ENCODE data around the gene SLC6A12.
"Not testable (repeated sequence)": the region's sequence is repeated elsewhere in the genome, so short reads cannot be mapped to it uniquely, and the experiment has no call there.

The SLC6A12 gene

GRCh38 chr12:247271-247670 is 33.3 kb upstream of the SLC6A12 start:
- Histone ChIP-seq H3K36me3 (ENCODE audit: insufficient read depth, low read length) (no peaks in the 10 kb centered on the region), H3K27me3 (ENCODE audit: control insufficient read depth in 1 of 2, insufficient read depth in 2 of 2, low read length in 2 of 2) (no peaks in the 10 kb centered on the region)

GRCh38 chr12:243381-243780 is 29.4 kb upstream of the SLC6A12 start:
- no peaks in the 10 kb centered on the region for H3K4me1 ChIP-seq (ENCODE audit: insufficient read depth, low read length)
- no peak overlapping the region for H3K4me3 ChIP-seq (ENCODE audit: low read depth in 1 of 2, low read length in 2 of 2)
- H3K27me3 ChIP-seq (ENCODE audit: control insufficient read depth in 1 of 2, insufficient read depth in 2 of 2, low read length in 2 of 2) = no peaks in the 10 kb centered on the region
- H3K27ac ChIP-seq (ENCODE audit: low read depth, low read length) = no peak overlapping the region
- peaks cover 5% of the 10 kb centered on the region for H3K9me3 ChIP-seq (ENCODE audit: low read length)
- no peak overlapping the region for H3K9ac ChIP-seq (ENCODE audit: low read length)
- H3K36me3 ChIP-seq (ENCODE audit: insufficient read depth, low read length) = no peaks in the 10 kb centered on the region

More at GRCh38 chr12:247271-247670, 33.3 kb upstream of the SLC6A12 start:
- Histone ChIP-seq H3K9me3 (ENCODE audit: low read length) (peaks cover 5% of the 10 kb centered on the region), H3K4me3 (ENCODE audit: low read depth in 1 of 2, low read length in 2 of 2) (no peak overlapping the region), H3K9ac (ENCODE audit: low read length) (no peak overlapping the region), H3K27ac (ENCODE audit: low read depth, low read length) (no peak overlapping the region), H3K4me1 (ENCODE audit: insufficient read depth, low read length) (no peaks in the 10 kb centered on the region)

GRCh38 chr12:242496-242895 is 28.5 kb upstream of the SLC6A12 start:
- Histone ChIP-seq H3K9ac (ENCODE audit: low read length) (no peak overlapping the region), H3K4me3 (ENCODE audit: low read depth in 1 of 2, low read length in 2 of 2) (no peak overlapping the region), H3K9me3 (ENCODE audit: low read length) (peaks cover 5% of the 10 kb centered on the region), H3K27me3 (ENCODE audit: control insufficient read depth in 1 of 2, insufficient read depth in 2 of 2, low read length in 2 of 2) (no peaks in the 10 kb centered on the region), H3K27ac (ENCODE audit: low read depth, low read length) (no peak overlapping the region), H3K4me1 (ENCODE audit: insufficient read depth, low read length) (no peaks in the 10 kb centered on the region), H3K36me3 (ENCODE audit: insufficient read depth, low read length) (no peaks in the 10 kb centered on the region)

- no peaks in the 10 kb centered on the region for H3K27me3 ChIP-seq (ENCODE audit: control insufficient read depth in 1 of 2, insufficient read depth in 2 of 2, low read length in 2 of 2)
- no peaks in the 10 kb centered on the region for H3K4me1 ChIP-seq (ENCODE audit: insufficient read depth, low read length)
- no peaks in the 10 kb centered on the region for H3K9me3 ChIP-seq (ENCODE audit: low read length)
- no peaks in the 10 kb centered on the region for H3K36me3 ChIP-seq (ENCODE audit: insufficient read depth, low read length)
- H3K9ac ChIP-seq (ENCODE audit: low read length) = no peak overlapping the region
- H3K27ac ChIP-seq (ENCODE audit: low read depth, low read length) = no peak overlapping the region
- no peak overlapping the region for H3K4me3 ChIP-seq (ENCODE audit: low read depth in 1 of 2, low read length in 2 of 2)
These were observed 27.3 kb upstream of the SLC6A12 start for GRCh38 chr12:241266-241665.

- no peaks in the 10 kb centered on the region for H3K9me3 ChIP-seq (ENCODE audit: low read length)
- H3K27ac ChIP-seq (ENCODE audit: low read depth, low read length) = no peak overlapping the region
- H3K4me1 ChIP-seq (ENCODE audit: insufficient read depth, low read length) = no peaks in the 10 kb centered on the region
- H3K9ac ChIP-seq (ENCODE audit: low read length) = no peak overlapping the region
- H3K36me3 ChIP-seq (ENCODE audit: insufficient read depth, low read length) = no peaks in the 10 kb centered on the region
- no peak overlapping the region for H3K4me3 ChIP-seq (ENCODE audit: low read depth in 1 of 2, low read length in 2 of 2)
- no peaks in the 10 kb centered on the region for H3K27me3 ChIP-seq (ENCODE audit: control insufficient read depth in 1 of 2, insufficient read depth in 2 of 2, low read length in 2 of 2)
These were observed 26.6 kb upstream of the SLC6A12 start for GRCh38 chr12:240566-240965.

GRCh38 chr12:238736-239398 is 24.9 kb upstream of the SLC6A12 start:
- Histone ChIP-seq H3K9me3 (ENCODE audit: low read length) (no peaks in the 10 kb centered on the region), H3K27me3 (ENCODE audit: control insufficient read depth in 1 of 2, insufficient read depth in 2 of 2, low read length in 2 of 2) (no peaks in the 10 kb centered on the region), H3K27ac (ENCODE audit: low read depth, low read length) (no peak overlapping the region), H3K4me1 (ENCODE audit: insufficient read depth, low read length) (no peaks in the 10 kb centered on the region), H3K9ac (ENCODE audit: low read length) (no peak overlapping the region), H3K36me3 (ENCODE audit: insufficient read depth, low read length) (no peaks in the 10 kb centered on the region), H3K4me3 (ENCODE audit: low read depth in 1 of 2, low read length in 2 of 2) (no peak overlapping the region)

- Histone ChIP-seq H3K27ac (ENCODE audit: low read depth, low read length) (no peak overlapping the region), H3K27me3 (ENCODE audit: control insufficient read depth in 1 of 2, insufficient read depth in 2 of 2, low read length in 2 of 2) (no peaks in the 10 kb centered on the region), H3K9ac (ENCODE audit: low read length) (no peak overlapping the region), H3K36me3 (ENCODE audit: insufficient read depth, low read length) (no peaks in the 10 kb centered on the region), H3K9me3 (ENCODE audit: low read length) (no peaks in the 10 kb centered on the region), H3K4me1 (ENCODE audit: insufficient read depth, low read length) (no peaks in the 10 kb centered on the region), H3K4me3 (ENCODE audit: low read depth in 1 of 2, low read length in 2 of 2) (no peak overlapping the region)
These were observed 24.2 kb upstream of the SLC6A12 start for GRCh38 chr12:238116-238515.

- Histone ChIP-seq H3K27me3 (ENCODE audit: control insufficient read depth in 1 of 2, insufficient read depth in 2 of 2, low read length in 2 of 2) (no peaks in the 10 kb centered on the region), H3K36me3 (ENCODE audit: insufficient read depth, low read length) (no peaks in the 10 kb centered on the region), H3K4me1 (ENCODE audit: insufficient read depth, low read length) (no peaks in the 10 kb centered on the region), H3K9ac (ENCODE audit: low read length) (no peak overlapping the region), H3K27ac (ENCODE audit: low read depth, low read length) (no peak overlapping the region), H3K4me3 (ENCODE audit: low read depth in 1 of 2, low read length in 2 of 2) (no peak overlapping the region), H3K9me3 (ENCODE audit: low read length) (no peaks in the 10 kb centered on the region)
These were observed 23.3 kb upstream of the SLC6A12 start for GRCh38 chr12:237026-237815.

GRCh38 chr12:236445-236844 is 22.5 kb upstream of the SLC6A12 start:
- no peaks in the 10 kb centered on the region for H3K27me3 ChIP-seq (ENCODE audit: control insufficient read depth in 1 of 2, insufficient read depth in 2 of 2, low read length in 2 of 2)
- no peaks in the 10 kb centered on the region for H3K9me3 ChIP-seq (ENCODE audit: low read length)
- H3K4me3 ChIP-seq (ENCODE audit: low read depth in 1 of 2, low read length in 2 of 2) = no peak overlapping the region
- no peaks in the 10 kb centered on the region for H3K4me1 ChIP-seq (ENCODE audit: insufficient read depth, low read length)
- H3K36me3 ChIP-seq (ENCODE audit: insufficient read depth, low read length) = no peaks in the 10 kb centered on the region
- no peak overlapping the region for H3K9ac ChIP-seq (ENCODE audit: low read length)
- no peak overlapping the region for H3K27ac ChIP-seq (ENCODE audit: low read depth, low read length)

GRCh38 chr12:235967-236366 is 22.0 kb upstream of the SLC6A12 start:
- H3K4me1 ChIP-seq (ENCODE audit: insufficient read depth, low read length); H3K27ac ChIP-seq (ENCODE audit: low read depth, low read length); H3K36me3 ChIP-seq (ENCODE audit: insufficient read depth, low read length): not testable (repeated sequence)

GRCh38 chr12:234891-235415 is 21.0 kb upstream of the SLC6A12 start:
- no peaks in the 10 kb centered on the region for H3K4me1 ChIP-seq (ENCODE audit: insufficient read depth, low read length)
- no peaks in the 10 kb centered on the region for H3K27me3 ChIP-seq (ENCODE audit: control insufficient read depth in 1 of 2, insufficient read depth in 2 of 2, low read length in 2 of 2)
- no peaks in the 10 kb centered on the region for H3K36me3 ChIP-seq (ENCODE audit: insufficient read depth, low read length)
- no peak overlapping the region for H3K9ac ChIP-seq (ENCODE audit: low read length)
- no peak overlapping the region for H3K4me3 ChIP-seq (ENCODE audit: low read depth in 1 of 2, low read length in 2 of 2)
- H3K27ac ChIP-seq (ENCODE audit: low read depth, low read length) = no peak overlapping the region
- H3K9me3 ChIP-seq (ENCODE audit: low read length) = no peaks in the 10 kb centered on the region

More at GRCh38 chr12:235967-236366, 22.0 kb upstream of the SLC6A12 start:
- not testable (repeated sequence) for H3K9ac ChIP-seq (ENCODE audit: low read length); H3K27me3 ChIP-seq (ENCODE audit: control insufficient read depth in 1 of 2, insufficient read depth in 2 of 2, low read length in 2 of 2); H3K9me3 ChIP-seq (ENCODE audit: low read length); H3K4me3 ChIP-seq (ENCODE audit: low read depth in 1 of 2, low read length in 2 of 2)

Data from muscle layer of colon (tissue), 2 donors.